ENCODE results near the gene ARL11.

Gene ARL11

DNA sequence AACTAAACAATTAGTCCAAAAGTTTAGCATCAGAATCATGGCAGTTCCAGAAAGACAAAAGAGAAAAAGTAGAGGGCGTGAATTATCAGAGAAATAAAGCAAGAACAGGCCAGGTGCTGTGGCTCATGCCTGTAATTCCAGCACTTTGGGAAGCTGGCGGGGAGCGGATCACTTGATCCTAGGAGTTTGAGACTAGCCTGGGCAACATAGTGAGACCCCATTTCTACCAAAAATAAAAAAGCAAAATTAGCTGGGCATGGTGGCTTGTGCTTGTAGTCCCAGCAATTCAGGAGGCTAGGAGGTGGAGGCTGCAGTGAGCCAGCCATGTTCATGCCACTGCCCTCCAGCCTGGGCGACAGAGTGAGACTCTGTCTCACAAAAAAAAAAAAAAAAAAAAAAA, 18.4 kb downstream of the ARL11 start:
- WGBS, 2 experiments = 97 to 98% methylated on average over 3 to 4 of the region's 4 CpGs
- H3K27me3 ChIP-seq (ENCODE audit: control insufficient read depth, insufficient read depth, low read length, poor library complexity, severe bottlenecking) = no peaks in the 10 kb centered on the region
- no peaks in the 10 kb centered on the region for H3K36me3 ChIP-seq (ENCODE audit: control insufficient read depth, insufficient read depth, low read length)
- H3K4me1 ChIP-seq (ENCODE audit: control insufficient read depth, insufficient read depth, low read length) = no peaks in the 10 kb centered on the region
- no peak overlapping the region for H3K27ac ChIP-seq (ENCODE audit: insufficient read depth, low read depth, low read length, poor library complexity, severe bottlenecking)
- no peaks in the 10 kb centered on the region for H3K9me3 ChIP-seq (ENCODE audit: control insufficient read depth, low read length)
- H3K4me3 ChIP-seq (ENCODE audit: insufficient read depth, low read depth, low read length) = no peak overlapping the region

- H3K4me1 ChIP-seq (ENCODE audit: control insufficient read depth, insufficient read depth, low read length) = peaks cover 4% of the 10 kb centered on the region
- no peak overlapping the region for H3K27ac ChIP-seq (ENCODE audit: insufficient read depth, low read depth, low read length, poor library complexity, severe bottlenecking)
- no peaks in the 10 kb centered on the region for H3K9me3 ChIP-seq (ENCODE audit: control insufficient read depth, low read length)
- H3K27me3 ChIP-seq (ENCODE audit: control insufficient read depth, insufficient read depth, low read length, poor library complexity, severe bottlenecking) = no peaks in the 10 kb centered on the region
- no peaks in the 10 kb centered on the region for H3K36me3 ChIP-seq (ENCODE audit: control insufficient read depth, insufficient read depth, low read length)
- no peak overlapping the region for H3K4me3 ChIP-seq (ENCODE audit: insufficient read depth, low read depth, low read length)
- WGBS, 2 experiments = 57 to 63% methylated on average over 2 to 3 of the region's 5 CpGs
Observed at GRCh38 chr13:49649244-49649962, 21.1 kb downstream of the ARL11 start.

- Histone ChIP-seq H3K27ac (ENCODE audit: insufficient read depth, low read depth, low read length, poor library complexity, severe bottlenecking) (no peak overlapping the region), H3K36me3 (ENCODE audit: control insufficient read depth, insufficient read depth, low read length) (no peaks in the 10 kb centered on the region), H3K4me1 (ENCODE audit: control insufficient read depth, insufficient read depth, low read length) (peaks cover 4% of the 10 kb centered on the region), H3K4me3 (ENCODE audit: insufficient read depth, low read depth, low read length) (no peak overlapping the region), H3K27me3 (ENCODE audit: control insufficient read depth, insufficient read depth, low read length, poor library complexity, severe bottlenecking) (no peaks in the 10 kb centered on the region), H3K9me3 (ENCODE audit: control insufficient read depth, low read length) (no peaks in the 10 kb centered on the region)
- 90 to 94% methylated on average over 2 of the region's 2 CpGs for WGBS, 2 experiments
Observed at GRCh38 chr13:49649963-49650312, 21.6 kb downstream of the ARL11 start.

GRCh38 chr13:49651570-49652354, 23.5 kb downstream of the ARL11 start:
- Histone ChIP-seq H3K36me3 (ENCODE audit: control insufficient read depth, insufficient read depth, low read length) (no peaks in the 10 kb centered on the region), H3K27me3 (ENCODE audit: control insufficient read depth, insufficient read depth, low read length, poor library complexity, severe bottlenecking) (no peaks in the 10 kb centered on the region), H3K9me3 (ENCODE audit: control insufficient read depth, low read length) (no peaks in the 10 kb centered on the region), H3K4me1 (ENCODE audit: control insufficient read depth, insufficient read depth, low read length) (peaks cover 4% of the 10 kb centered on the region), H3K4me3 (ENCODE audit: insufficient read depth, low read depth, low read length) (no peak overlapping the region), H3K27ac (ENCODE audit: insufficient read depth, low read depth, low read length, poor library complexity, severe bottlenecking) (no peak overlapping the region)
- 88 to 93% methylated on average over 17 of the region's 17 CpGs for WGBS, 2 experiments

- no peaks in the 10 kb centered on the region for H3K9me3 ChIP-seq (ENCODE audit: control insufficient read depth, low read length)
- whole genome bisulfite sequencing, 2 experiments = 58 to 63% methylated on average over 15 to 16 of the region's 16 CpGs
Observed at GRCh38 chr13:49652355-49653305, 24.3 kb downstream of the ARL11 start.

GRCh38 chr13:49653478-49653877, 25.2 kb downstream of the ARL11 start:
- Histone ChIP-seq H3K4me3 (ENCODE audit: insufficient read depth, low read depth, low read length) (no peak overlapping the region), H3K4me1 (ENCODE audit: control insufficient read depth, insufficient read depth, low read length) (peaks cover 4% of the 10 kb centered on the region), H3K27me3 (ENCODE audit: control insufficient read depth, insufficient read depth, low read length, poor library complexity, severe bottlenecking) (no peaks in the 10 kb centered on the region), H3K27ac (ENCODE audit: insufficient read depth, low read depth, low read length, poor library complexity, severe bottlenecking) (no peak overlapping the region), H3K9me3 (ENCODE audit: control insufficient read depth, low read length) (no peaks in the 10 kb centered on the region), H3K36me3 (ENCODE audit: control insufficient read depth, insufficient read depth, low read length) (no peaks in the 10 kb centered on the region)

More at GRCh38 chr13:49652355-49653305, 24.3 kb downstream of the ARL11 start:
- H3K36me3 ChIP-seq (ENCODE audit: control insufficient read depth, insufficient read depth, low read length) = no peaks in the 10 kb centered on the region
- no peak overlapping the region for H3K4me3 ChIP-seq (ENCODE audit: insufficient read depth, low read depth, low read length)
- H3K27ac ChIP-seq (ENCODE audit: insufficient read depth, low read depth, low read length, poor library complexity, severe bottlenecking) = no peak overlapping the region
- H3K27me3 ChIP-seq (ENCODE audit: control insufficient read depth, insufficient read depth, low read length, poor library complexity, severe bottlenecking) = no peaks in the 10 kb centered on the region
- H3K4me1 ChIP-seq (ENCODE audit: control insufficient read depth, insufficient read depth, low read length) = peaks cover 4% of the 10 kb centered on the region

DNA sequence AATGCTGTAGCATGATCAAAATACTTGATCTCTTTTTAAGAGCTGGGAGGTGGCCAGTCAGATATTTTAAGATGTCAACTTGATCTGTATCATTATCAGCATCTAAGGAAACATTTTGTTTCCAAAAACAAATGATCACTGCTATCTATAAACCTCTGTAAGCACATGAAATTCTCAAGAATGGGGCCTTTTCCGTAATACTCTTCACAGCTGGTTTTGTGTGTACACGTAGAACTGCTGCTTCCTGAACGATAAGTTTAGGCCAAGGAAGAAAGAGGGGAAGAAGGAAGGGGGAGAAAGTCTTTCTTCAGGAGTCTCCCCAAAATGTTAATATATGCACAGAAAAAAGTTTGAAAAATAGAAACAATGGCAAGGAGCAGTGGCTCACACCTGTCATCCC, 25.7 kb downstream of the ARL11 start:
- Histone ChIP-seq H3K27me3 (ENCODE audit: control insufficient read depth, insufficient read depth, low read length, poor library complexity, severe bottlenecking) (no peaks in the 10 kb centered on the region), H3K36me3 (ENCODE audit: control insufficient read depth, insufficient read depth, low read length) (no peaks in the 10 kb centered on the region), H3K27ac (ENCODE audit: insufficient read depth, low read depth, low read length, poor library complexity, severe bottlenecking) (no peak overlapping the region), H3K4me1 (ENCODE audit: control insufficient read depth, insufficient read depth, low read length) (peaks cover 4% of the 10 kb centered on the region), H3K9me3 (ENCODE audit: control insufficient read depth, low read length) (no peaks in the 10 kb centered on the region), H3K4me3 (ENCODE audit: insufficient read depth, low read depth, low read length) (no peak overlapping the region)
- 94 to 96% methylated on average over 3 of the region's 3 CpGs for WGBS, 2 experiments

DNA sequence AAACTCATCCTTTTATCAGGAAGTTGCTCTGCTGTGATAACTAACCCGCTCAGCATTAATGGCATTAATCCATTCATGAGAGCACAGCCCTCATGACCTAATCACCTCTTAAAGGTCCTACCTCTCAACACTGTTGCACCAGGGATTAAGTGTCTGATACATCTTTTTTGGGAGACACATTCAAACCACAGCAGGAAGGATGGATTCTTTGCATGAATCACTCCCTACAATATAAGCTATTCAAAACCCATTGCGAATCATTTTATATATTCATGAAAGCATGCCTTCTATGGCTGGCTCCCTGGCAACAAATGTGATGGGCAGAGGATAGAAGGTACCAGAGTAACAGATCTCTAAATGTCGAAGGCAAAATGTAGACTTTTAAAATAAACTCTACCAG, 27.6 kb downstream of the ARL11 start:
- no peak overlapping the region for H3K27ac ChIP-seq (ENCODE audit: insufficient read depth, low read depth, low read length, poor library complexity, severe bottlenecking)
- H3K4me3 ChIP-seq (ENCODE audit: insufficient read depth, low read depth, low read length) = no peak overlapping the region
- no peaks in the 10 kb centered on the region for H3K9me3 ChIP-seq (ENCODE audit: control insufficient read depth, low read length)
- H3K27me3 ChIP-seq (ENCODE audit: control insufficient read depth, insufficient read depth, low read length, poor library complexity, severe bottlenecking) = no peaks in the 10 kb centered on the region
- 93 to 95% methylated on average over 3 of the region's 3 CpGs for WGBS, 2 experiments
- peaks cover 4% of the 10 kb centered on the region for H3K4me1 ChIP-seq (ENCODE audit: control insufficient read depth, insufficient read depth, low read length)
- peaks cover 6% of the 10 kb centered on the region for H3K36me3 ChIP-seq (ENCODE audit: control insufficient read depth, insufficient read depth, low read length)

DNA sequence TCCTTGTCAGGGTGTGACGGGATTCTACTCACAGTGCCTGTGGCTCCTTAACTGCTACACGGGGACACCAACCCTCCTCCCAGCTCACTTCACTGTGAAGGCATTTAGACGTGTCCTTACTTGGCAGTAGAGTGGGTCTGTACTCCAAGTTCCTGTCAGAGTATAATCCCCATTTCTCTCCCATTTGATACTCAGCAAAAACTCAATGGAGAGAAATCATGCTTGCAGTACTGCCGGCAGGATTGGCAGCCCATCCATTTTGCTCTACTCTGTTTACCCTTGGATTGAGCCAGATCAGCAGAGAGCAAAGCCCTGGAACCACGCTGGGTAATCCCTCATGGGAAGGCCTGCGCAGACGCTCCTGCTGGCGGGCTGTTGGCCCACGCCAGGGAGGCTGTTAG, 28.9 kb downstream of the ARL11 start:
- 67 to 75% methylated on average over 9 of the region's 9 CpGs for WGBS, 2 experiments
- Histone ChIP-seq H3K9me3 (ENCODE audit: control insufficient read depth, low read length) (no peaks in the 10 kb centered on the region), H3K27ac (ENCODE audit: insufficient read depth, low read depth, low read length, poor library complexity, severe bottlenecking) (no peak overlapping the region)

GRCh38 chr13:49664606-49665005, 36.3 kb downstream of the ARL11 start:
- H3K9me3 ChIP-seq (ENCODE audit: control insufficient read depth, low read length) = no peaks in the 10 kb centered on the region
- no peak overlapping the region for H3K27ac ChIP-seq (ENCODE audit: insufficient read depth, low read depth, low read length, poor library complexity, severe bottlenecking)
- peaks cover 13% of the 10 kb centered on the region for H3K27me3 ChIP-seq (ENCODE audit: control insufficient read depth, insufficient read depth, low read length, poor library complexity, severe bottlenecking)
- H3K4me3 ChIP-seq (ENCODE audit: insufficient read depth, low read depth, low read length) = no peak overlapping the region
- 29 to 34% methylated on average over 3 of the region's 4 CpGs for WGBS, 2 experiments
- H3K4me1 ChIP-seq (ENCODE audit: control insufficient read depth, insufficient read depth, low read length) = no peaks in the 10 kb centered on the region
- H3K36me3 ChIP-seq (ENCODE audit: control insufficient read depth, insufficient read depth, low read length) = peaks cover 12% of the 10 kb centered on the region

More for the DNA sequence above, 28.9 kb downstream of the ARL11 start:
- Histone ChIP-seq H3K4me1 (ENCODE audit: control insufficient read depth, insufficient read depth, low read length) (peaks cover 4% of the 10 kb centered on the region), H3K27me3 (ENCODE audit: control insufficient read depth, insufficient read depth, low read length, poor library complexity, severe bottlenecking) (no peaks in the 10 kb centered on the region), H3K36me3 (ENCODE audit: control insufficient read depth, insufficient read depth, low read length) (peaks cover 6% of the 10 kb centered on the region), H3K4me3 (ENCODE audit: insufficient read depth, low read depth, low read length) (no peak overlapping the region)

All from ectodermal cell (in vitro differentiated cells).